Measurements from ENCODE around the gene HAP1. TPM values are rescaled to one million over a fixed set of nuclear protein-coding genes. Genes with fewer than 3 reads are reported as not detected.

The HAP1 gene
- total RNA-seq, 1 experiment from 2014 or later, result 3.2 TPM

GRCh38 chr17:41711669-41712400, 22.6 kb downstream of the HAP1 start, which contains the start of gene GAST:
TSS of gene GAST (plus strand) at chr17:41712331. CDS start at chr17:41715437, 3,106 bp downstream.
- H3K4me3 ChIP-seq (ENCODE audit: low read depth, low read length), result no peak within 1 kb of the TSS
- no peaks in the 10 kb centered on the region for H3K9me3 ChIP-seq
- TF ChIP-seq CTCF (IDR thresholded peaks at IDR 0.05; ENCODE audit: insufficient read depth in 1 of 2, low read depth in 1 of 2, low read length in 1 of 2, severe bottlenecking in 1 of 2, unreplicated experiment in 1 of 2), result no peak
- no peaks in the 10 kb centered on the region for H3K36me3 Mint-ChIP-seq (ENCODE audit: insufficient read depth, unreplicated experiment)
- no peaks in the 10 kb centered on the region for H3K36me3 ChIP-seq (ENCODE audit: control insufficient read depth, insufficient read depth, low read length)
- H3K27me3 Mint-ChIP-seq (ENCODE audit: insufficient read depth, unreplicated experiment), result peaks cover 3% of the 10 kb centered on the region
- no peak for DNase-seq
- H3K9me3 Mint-ChIP-seq (ENCODE audit: unreplicated experiment), result no peaks in the 10 kb centered on the region
- no peaks in the 10 kb centered on the region for H3K4me1 ChIP-seq
- H3K27ac Mint-ChIP-seq (ENCODE audit: unreplicated experiment), result no peak within 1 kb of the TSS
- BruUV-seq (replicated peaks), result no TSS peak
- no peak within 1 kb of the TSS for H3K4me3 Mint-ChIP-seq (ENCODE audit: unreplicated experiment)
- intact Hi-C loops (cut with micrococcal nuclease; ENCODE audit: unreplicated experiment), result no loop called here
- POLR2A ChIA-PET, result no interaction called here
- no peaks in the 10 kb centered on the region for H3K4me1 Mint-ChIP-seq (ENCODE audit: low read depth, unreplicated experiment)
- no peaks in the 10 kb centered on the region for H3K27me3 ChIP-seq (replicated peaks; ENCODE audit: control insufficient read depth, insufficient read depth, low read length)
- CTCF ChIA-PET, result interaction anchor here (1.1 kb wide), 2 partner anchors 16 to 25 kb away, joined by 3 read pairs; no protein-coding TSS in a partner anchor

GRCh38 chr17:41710472-41711090, 23.9 kb downstream of the HAP1 start:
- no peaks in the 10 kb centered on the region for H3K27me3 ChIP-seq (replicated peaks; ENCODE audit: control insufficient read depth, insufficient read depth, low read length)
- no peaks in the 10 kb centered on the region for H3K36me3 ChIP-seq (ENCODE audit: control insufficient read depth, insufficient read depth, low read length)
- no peak overlapping the region for H3K4me3 ChIP-seq (ENCODE audit: low read depth, low read length)
- peaks cover under 1% of the 10 kb centered on the region for H3K4me1 Mint-ChIP-seq (ENCODE audit: low read depth, unreplicated experiment)
- DNase-seq, result no peak
- BruUV-seq (replicated peaks), result no TSS peak
- no peaks in the 10 kb centered on the region for H3K9me3 Mint-ChIP-seq (ENCODE audit: unreplicated experiment)
- H3K27ac Mint-ChIP-seq (ENCODE audit: unreplicated experiment), result no peak overlapping the region
- no peaks in the 10 kb centered on the region for H3K27me3 Mint-ChIP-seq (ENCODE audit: insufficient read depth, unreplicated experiment)
- TF ChIP-seq CTCF (IDR thresholded peaks at IDR 0.05; ENCODE audit: insufficient read depth in 1 of 2, low read depth in 1 of 2, low read length in 1 of 2, severe bottlenecking in 1 of 2, unreplicated experiment in 1 of 2), result no peak
- H3K4me3 Mint-ChIP-seq (ENCODE audit: unreplicated experiment), result no peak overlapping the region
- H3K36me3 Mint-ChIP-seq (ENCODE audit: insufficient read depth, unreplicated experiment), result no peaks in the 10 kb centered on the region
- no peaks in the 10 kb centered on the region for H3K9me3 ChIP-seq
- intact Hi-C loops (cut with micrococcal nuclease; ENCODE audit: unreplicated experiment), result no loop called here
- ChIA-PET POLR2A (no interaction called here), CTCF (interaction anchor here (0.6 to 1.1 kb wide), 2 partner anchors 15 to 16 kb away, joined by 3 read pairs; no protein-coding TSS in a partner anchor)
- no peaks in the 10 kb centered on the region for H3K4me1 ChIP-seq

- H3K4me3 Mint-ChIP-seq (ENCODE audit: unreplicated experiment), result no peak overlapping the region
- BruUV-seq (replicated peaks), result no TSS peak
- TF ChIP-seq CTCF (IDR thresholded peaks at IDR 0.05; ENCODE audit: insufficient read depth in 1 of 2, low read depth in 1 of 2, low read length in 1 of 2, severe bottlenecking in 1 of 2, unreplicated experiment in 1 of 2), result no peak
- no peak for DNase-seq
- H3K9me3 Mint-ChIP-seq (ENCODE audit: unreplicated experiment), result no peaks in the 10 kb centered on the region
- H3K27ac Mint-ChIP-seq (ENCODE audit: unreplicated experiment), result no peak overlapping the region
- ChIA-PET CTCF (interaction anchor here (0.7 kb wide), 1 partner anchor 12 kb away, joined by 3 read pairs; no protein-coding TSS in a partner anchor), POLR2A (interaction anchor here (0.8 to 1.3 kb wide), 3 partner anchors 19 to 79 kb away, joined by 3 to 5 read pairs (median 3); partner anchors contain the start of gene JUP)
- Histone ChIP-seq H3K4me1 (no peaks in the 10 kb centered on the region), H3K27me3 (replicated peaks; ENCODE audit: control insufficient read depth, insufficient read depth, low read length) (no peaks in the 10 kb centered on the region), H3K36me3 (ENCODE audit: control insufficient read depth, insufficient read depth, low read length) (no peaks in the 10 kb centered on the region), H3K4me3 (ENCODE audit: low read depth, low read length) (no peak overlapping the region), H3K9me3 (no peaks in the 10 kb centered on the region)
- peaks cover 7% of the 10 kb centered on the region for H3K4me1 Mint-ChIP-seq (ENCODE audit: low read depth, unreplicated experiment)
- H3K27me3 Mint-ChIP-seq (ENCODE audit: insufficient read depth, unreplicated experiment), result no peaks in the 10 kb centered on the region
- no peaks in the 10 kb centered on the region for H3K36me3 Mint-ChIP-seq (ENCODE audit: insufficient read depth, unreplicated experiment)
- intact Hi-C loops (cut with micrococcal nuclease; ENCODE audit: unreplicated experiment), result no loop called here
Measured at GRCh38 chr17:41707803-41708669, 26.4 kb downstream of the HAP1 start.

Measured in Caco-2 (cell line).